NT2/D1 (cell line): ENCODE results near the gene SLC16A6.

Experiments
- SUZ12 ChIP-seq: IDR thresholded peaks from 2 replicates; pipeline ENCODE4 v1.6.1; 2011; ENCODE audit not compliant: insufficient read length, insufficient read depth; ENCODE audit errors: extremely low read depth
- YY1 ChIP-seq: IDR thresholded peaks from 2 replicates; pipeline ENCODE4 v1.6.1; 2011; ENCODE audit not compliant: insufficient read length, insufficient read depth

DNA sequence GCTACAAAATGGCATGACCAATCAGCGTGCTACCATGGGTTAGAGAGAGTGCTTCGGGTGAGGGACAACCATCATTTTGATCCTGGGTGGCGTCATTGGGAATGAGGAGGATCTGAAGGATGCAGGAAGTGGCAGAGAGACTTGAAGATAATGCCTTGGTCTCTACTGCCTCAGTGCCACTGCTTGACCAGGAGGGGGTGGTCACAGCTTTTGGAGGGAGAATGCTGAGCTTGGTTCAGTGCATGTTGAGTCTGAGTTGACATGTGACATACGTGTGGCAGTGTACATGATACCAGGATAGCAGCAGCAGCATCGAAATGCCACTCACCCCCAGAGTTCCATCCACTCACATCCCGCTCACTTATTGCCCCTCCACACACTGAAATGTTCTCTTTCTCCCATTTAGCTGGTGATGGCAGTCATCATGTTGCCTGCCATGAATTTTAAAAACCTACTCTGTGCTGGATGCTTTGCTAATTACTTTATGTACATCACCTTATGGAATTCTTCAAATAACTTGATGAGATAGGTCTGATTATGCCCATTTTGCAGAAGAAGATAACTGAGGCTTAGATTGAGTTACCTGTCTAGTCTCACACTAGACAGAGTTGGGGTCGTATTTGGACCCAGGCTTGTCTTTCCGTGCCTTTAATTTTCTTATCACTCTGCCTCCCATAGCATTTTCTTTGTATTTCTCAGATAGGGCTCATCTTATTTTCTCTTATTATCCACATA lies 37.1 kb upstream of the SLC16A6 start:
- no peak for TF ChIP-seq YY1
- no peak for TF ChIP-seq SUZ12
